Measurements from ENCODE around the gene PDCD7. TPM values are rescaled to one million over a fixed set of nuclear protein-coding genes. Genes with fewer than 3 reads are reported as not detected.

PDCD7 gene
- total and polyA plus RNA-seq, 2 of the 4 experiments (the other 2 are of a cell fraction) = 4.7 to 12.3 TPM

DNA sequence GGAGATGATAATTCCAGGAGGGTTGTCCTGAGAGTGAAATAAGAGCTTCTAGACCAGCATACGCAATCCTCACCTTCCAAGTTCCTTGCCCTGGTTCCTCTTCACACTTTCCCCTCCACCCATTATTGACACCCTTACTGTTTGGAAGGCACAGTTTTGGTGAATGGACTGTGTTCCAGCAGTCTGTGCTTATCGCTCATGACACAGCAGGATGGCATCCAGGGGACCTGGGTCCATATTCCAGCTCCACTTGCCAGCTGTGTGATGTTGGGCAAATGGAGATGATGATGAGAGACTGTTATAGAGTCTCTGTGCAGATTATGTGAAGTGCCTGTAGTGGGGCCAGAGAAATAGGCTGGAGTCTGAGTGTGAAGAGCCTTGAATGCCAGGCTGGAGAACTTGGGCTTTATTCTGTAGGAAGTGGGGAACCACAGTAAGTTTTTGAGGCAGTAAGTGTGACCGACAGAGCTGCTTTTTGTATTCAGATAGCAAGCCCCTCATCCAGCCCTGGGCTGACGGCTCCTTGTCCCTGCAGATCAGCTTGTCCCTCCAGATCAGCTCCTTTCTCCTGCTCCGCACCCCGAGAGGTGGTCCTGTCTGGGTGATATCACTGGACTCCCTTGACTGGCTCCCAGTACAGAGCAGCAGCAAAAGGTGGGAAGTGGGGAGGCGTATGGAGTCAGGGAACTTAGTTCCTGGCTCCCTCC is 49.0 kb downstream of the PDCD7 start:
- H3K4me2 ChIP-seq (ENCODE audit: low read depth, low read length) = no peak overlapping the region
- intact Hi-C loops (cut with micrococcal nuclease) = no loop called here

More for the DNA sequence above, 49.0 kb downstream of the PDCD7 start:
- H4K20me1 ChIP-seq (ENCODE audit: insufficient read depth, low read length) = no peaks in the 10 kb centered on the region; the same call in none of the 2 replicates
- H3K27ac ChIP-seq (ENCODE audit: insufficient read depth, low read length) = no peak overlapping the region
- peaks cover 47% of the 10 kb centered on the region for H3K27me3 ChIP-seq (ENCODE audit: control insufficient read depth, insufficient read depth, low read length)
- WGBS, 2 experiments (ENCODE audit: extremely low coverage in 2 of 2, insufficient read length in 1 of 2) = 100% methylated on average over 1 of the region's 7 CpGs; no CpG with 5 or more reads in 1 of the 2 experiments
- H4K5ac ChIP-seq (ENCODE audit: low read depth, low read length) = no peak overlapping the region
- H2AFZ ChIP-seq (replicated peaks; ENCODE audit: low read length, poor library complexity) = no peak overlapping the region
- no peaks in the 10 kb centered on the region for H3K79me1 ChIP-seq (ENCODE audit: low read depth in 1 of 2, low read length in 2 of 2)
- TF ChIP-seq CEBPB (IDR thresholded peaks at IDR 0.05; ENCODE audit: low read depth, low read length) (no peak), RFX5 (IDR thresholded peaks at IDR 0.05; ENCODE audit: low read depth, low read length) (no peak), MAZ (IDR thresholded peaks at IDR 0.05; ENCODE audit: borderline replicate concordance, low read depth, low read length) (no peak)
- no peak overlapping the region for H3K23ac ChIP-seq (ENCODE audit: low read depth, low read length)
- H3K18ac ChIP-seq (ENCODE audit: low read depth, low read length) = no peak overlapping the region
- no peak for ATAC-seq (ENCODE audit: low read depth)
- no peak overlapping the region for H4K91ac ChIP-seq (ENCODE audit: insufficient read depth, low read depth, low read length)
- no peaks in the 10 kb centered on the region for H3K9me3 ChIP-seq (ENCODE audit: control insufficient read depth, insufficient read depth, low read length)
- in situ Hi-C loops (cut with MboI; ENCODE audit: low sequenced_read_pairs) (loop anchor here (5.0 to 10.0 kb wide), 2 partner anchors 32 to 50 kb away; no protein-coding TSS in a partner anchor), dilution Hi-C loops (cut with HindIII; ENCODE audit: low sequenced_read_pairs, unreplicated experiment) (no loop called here)
- POLR2A ChIA-PET (ENCODE audit: unreplicated experiment) = no interaction called here
- H3K9ac ChIP-seq (ENCODE audit: low read depth, low read length) = no peak overlapping the region
- CTCF ChIA-PET = interaction anchor here (2.0 to 4.4 kb wide), 3 partner anchors 17 to 51 kb away, joined by 7 to 74 read pairs (median 21); no protein-coding TSS in a partner anchor
- no peaks in the 10 kb centered on the region for H3K36me3 ChIP-seq (ENCODE audit: control insufficient read depth, insufficient read depth, low read length)
- no peak overlapping the region for H3K4me3 ChIP-seq (ENCODE audit: insufficient read depth, low read depth, low read length)
- no TSS peak for BruUV-seq (replicated peaks)
- no peak overlapping the region for H2BK20ac ChIP-seq (ENCODE audit: low read depth, low read length)
- H3K4ac ChIP-seq (ENCODE audit: low read depth, low read length) = no peak overlapping the region
- no peak overlapping the region for H4K8ac ChIP-seq (ENCODE audit: low read depth in 2 of 2, low read length in 2 of 2)
- no peak overlapping the region for H2AK9ac ChIP-seq (replicated peaks; ENCODE audit: low read depth, low read length, poor library complexity)
- no peak overlapping the region for H2AK5ac ChIP-seq (ENCODE audit: low read depth, low read length)
- H3K9me1 ChIP-seq (ENCODE audit: insufficient read depth, low read length) = no peaks in the 10 kb centered on the region
- H2BK120ac ChIP-seq (ENCODE audit: low read depth, low read length) = no peak overlapping the region
- H3K4me1 ChIP-seq (ENCODE audit: control insufficient read depth, insufficient read depth, low read length) = peaks cover 29% of the 10 kb centered on the region; the same call in 1 of the 2 replicates
- H2BK5ac ChIP-seq (ENCODE audit: low read depth, low read length, poor library complexity, severe bottlenecking) = no peak overlapping the region
- H3K14ac ChIP-seq (replicated peaks; ENCODE audit: low read depth, low read length) = no peak overlapping the region
- DNase-seq = no peak
- H2BK15ac ChIP-seq (ENCODE audit: low read depth, low read length) = no peak overlapping the region
- H3K56ac ChIP-seq (ENCODE audit: extremely low read depth, insufficient read depth, low read length) = no peak overlapping the region
